ENCODE measurements around the gene PPP1R10.
A peak's percentile ranks its signal among the peaks of the same experiment; 100 is the strongest.

The PPP1R10 gene

GRCh38 chr6:30570263-30570662, 46.8 kb downstream of the PPP1R10 start:
- no peak overlapping the region for H3K4ac ChIP-seq (ENCODE audit: low read length)
- H3K27me3 ChIP-seq (ENCODE audit: control insufficient read depth in 3 of 3, insufficient read depth in 3 of 3, low read depth in 1 of 3, low read length in 3 of 3), result peaks cover 0 to 2% (median 0%) of the 10 kb centered on the region in 3 experiments
- no CpG with 5 or more reads among the region's 1 CpG for WGBS, 2 donors (ENCODE audit: extremely low coverage in 2 of 2, insufficient read length in 2 of 2, insufficient replicate concordance in 1 of 2)
- peaks cover 3 to 28% of the 10 kb centered on the region in 2 donors for H3K36me3 ChIP-seq (replicated peaks in 1 of 2; ENCODE audit: control insufficient read depth in 2 of 2, insufficient read depth in 2 of 2, low read length in 2 of 2)
- H3K4me1 ChIP-seq (ENCODE audit: control insufficient read depth in 2 of 2, insufficient read depth in 1 of 2, low read depth in 1 of 2, low read length in 2 of 2), result peaks cover 5 to 8% of the 10 kb centered on the region in 2 donors
- H4K91ac ChIP-seq (ENCODE audit: low read depth, low read length, poor library complexity), result no peak overlapping the region
- no peak overlapping the region for H4K8ac ChIP-seq (ENCODE audit: low read depth, low read length)
- H2BK5ac ChIP-seq (ENCODE audit: low read length), result no peak overlapping the region
- H3K79me1 ChIP-seq (ENCODE audit: low read depth, low read length), result peaks cover 2% of the 10 kb centered on the region
- no peak overlapping the region for H3K14ac ChIP-seq (ENCODE audit: low read length)
- H3K4me3 ChIP-seq (ENCODE audit: low read length in 2 of 2), result peak overlapping the region in 1 of 2 donors; percentile 63
- H3K18ac ChIP-seq (ENCODE audit: low read length), result no peak overlapping the region
- no peak overlapping the region for H3K4me2 ChIP-seq (ENCODE audit: insufficient read depth, low read length, poor library complexity, severe bottlenecking)
- H3K27ac ChIP-seq (replicated peaks; ENCODE audit: low read length), result no peak overlapping the region
- no peak overlapping the region for H2BK120ac ChIP-seq (ENCODE audit: low read depth, low read length)
- no peak overlapping the region for H2AK5ac ChIP-seq (ENCODE audit: low read depth, low read length)
- no peak overlapping the region for H2BK15ac ChIP-seq (ENCODE audit: low read length)
- DNase-seq (ENCODE audit: low spot score), result no peak
- H3K23ac ChIP-seq (ENCODE audit: low read depth, low read length, poor library complexity), result no peak overlapping the region
- H3K9ac ChIP-seq (ENCODE audit: low read depth, low read length, poor library complexity), result no peak overlapping the region
- no peak overlapping the region for H2BK12ac ChIP-seq (ENCODE audit: low read length)
- H2AFZ ChIP-seq (ENCODE audit: low read length), result peak overlapping the region; percentile 93
- no peaks in the 10 kb centered on the region for H3K9me3 ChIP-seq (replicated peaks in 1 of 2; ENCODE audit: control insufficient read depth in 2 of 2, insufficient read depth in 1 of 2, low read depth in 1 of 2, low read length in 2 of 2)

GRCh38 chr6:30568245-30568644, 48.8 kb downstream of the PPP1R10 start:
- Histone ChIP-seq H3K27me3 (ENCODE audit: control insufficient read depth in 3 of 3, insufficient read depth in 3 of 3, low read depth in 1 of 3, low read length in 3 of 3) (peaks cover 0 to 2% (median 0%) of the 10 kb centered on the region in 3 experiments), H3K4ac (ENCODE audit: low read length) (no peak overlapping the region)
- no CpG with 5 or more reads among the region's 3 CpGs for WGBS, 2 donors (ENCODE audit: extremely low coverage in 2 of 2, insufficient read length in 2 of 2, insufficient replicate concordance in 1 of 2)

GRCh38 chr6:30565772-30566171, 51.3 kb downstream of the PPP1R10 start:
- Histone ChIP-seq H2AK5ac (ENCODE audit: low read depth, low read length) (no peak overlapping the region), H3K27me3 (ENCODE audit: control insufficient read depth in 3 of 3, insufficient read depth in 3 of 3, low read depth in 1 of 3, low read length in 3 of 3) (peaks cover 0 to 2% (median 0%) of the 10 kb centered on the region in 3 experiments)

More at GRCh38 chr6:30568245-30568644, 48.8 kb downstream of the PPP1R10 start:
- Histone ChIP-seq H2BK5ac (ENCODE audit: low read length) (no peak overlapping the region), H3K36me3 (replicated peaks in 1 of 2; ENCODE audit: control insufficient read depth in 2 of 2, insufficient read depth in 2 of 2, low read length in 2 of 2) (peaks cover 0 to 19% of the 10 kb centered on the region in 2 donors), H3K14ac (ENCODE audit: low read length) (no peak overlapping the region), H3K27ac (replicated peaks; ENCODE audit: low read length) (no peak overlapping the region), H3K9me3 (replicated peaks in 1 of 2; ENCODE audit: control insufficient read depth in 2 of 2, insufficient read depth in 1 of 2, low read depth in 1 of 2, low read length in 2 of 2) (no peaks in the 10 kb centered on the region), H2BK12ac (ENCODE audit: low read length) (no peak overlapping the region), H3K4me3 (ENCODE audit: low read length in 2 of 2) (no peak overlapping the region), H2BK120ac (ENCODE audit: low read depth, low read length) (no peak overlapping the region), H2BK15ac (ENCODE audit: low read length) (no peak overlapping the region), H3K18ac (ENCODE audit: low read length) (no peak overlapping the region), H3K9ac (ENCODE audit: low read depth, low read length, poor library complexity) (no peak overlapping the region), H3K23ac (ENCODE audit: low read depth, low read length, poor library complexity) (no peak overlapping the region), H3K4me1 (ENCODE audit: control insufficient read depth in 2 of 2, insufficient read depth in 1 of 2, low read depth in 1 of 2, low read length in 2 of 2) (peaks cover 5 to 8% of the 10 kb centered on the region in 2 donors), H2AFZ (ENCODE audit: low read length) (no peak overlapping the region), H3K4me2 (ENCODE audit: insufficient read depth, low read length, poor library complexity, severe bottlenecking) (no peak overlapping the region), H2AK5ac (ENCODE audit: low read depth, low read length) (no peak overlapping the region), H4K8ac (ENCODE audit: low read depth, low read length) (no peak overlapping the region), H3K79me1 (ENCODE audit: low read depth, low read length) (peaks cover 2% of the 10 kb centered on the region), H4K91ac (ENCODE audit: low read depth, low read length, poor library complexity) (no peak overlapping the region)
- no peak for DNase-seq (ENCODE audit: low spot score)

GRCh38 chr6:30564114-30564513, 52.9 kb downstream of the PPP1R10 start:
- Histone ChIP-seq H2AFZ (ENCODE audit: low read length) (no peak overlapping the region), H3K4me2 (ENCODE audit: insufficient read depth, low read length, poor library complexity, severe bottlenecking) (no peak overlapping the region), H3K9ac (ENCODE audit: low read depth, low read length, poor library complexity) (no peak overlapping the region), H3K14ac (ENCODE audit: low read length) (no peak overlapping the region), H4K91ac (ENCODE audit: low read depth, low read length, poor library complexity) (no peak overlapping the region), H3K4me1 (ENCODE audit: control insufficient read depth in 2 of 2, insufficient read depth in 1 of 2, low read depth in 1 of 2, low read length in 2 of 2) (no peaks in the 10 kb centered on the region), H3K9me3 (replicated peaks in 1 of 2; ENCODE audit: control insufficient read depth in 2 of 2, insufficient read depth in 1 of 2, low read depth in 1 of 2, low read length in 2 of 2) (no peaks in the 10 kb centered on the region), H4K8ac (ENCODE audit: low read depth, low read length) (no peak overlapping the region), H3K4me3 (ENCODE audit: low read length in 2 of 2) (no peak overlapping the region), H2BK5ac (ENCODE audit: low read length) (no peak overlapping the region), H2BK15ac (ENCODE audit: low read length) (no peak overlapping the region), H3K79me1 (ENCODE audit: low read depth, low read length) (no peaks in the 10 kb centered on the region), H2BK120ac (ENCODE audit: low read depth, low read length) (no peak overlapping the region), H3K36me3 (replicated peaks in 1 of 2; ENCODE audit: control insufficient read depth in 2 of 2, insufficient read depth in 2 of 2, low read length in 2 of 2) (peaks cover 15 to 39% of the 10 kb centered on the region in 2 donors), H3K4ac (ENCODE audit: low read length) (no peak overlapping the region), H3K27me3 (ENCODE audit: control insufficient read depth in 3 of 3, insufficient read depth in 3 of 3, low read depth in 1 of 3, low read length in 3 of 3) (no peaks in the 10 kb centered on the region), H2BK12ac (ENCODE audit: low read length) (no peak overlapping the region), H3K23ac (ENCODE audit: low read depth, low read length, poor library complexity) (no peak overlapping the region), H2AK5ac (ENCODE audit: low read depth, low read length) (no peak overlapping the region), H3K18ac (ENCODE audit: low read length) (no peak overlapping the region), H3K27ac (replicated peaks; ENCODE audit: low read length) (no peak overlapping the region)
- no CpG with 5 or more reads among the region's 1 CpG for WGBS, 2 donors (ENCODE audit: extremely low coverage in 2 of 2, insufficient read length in 2 of 2, insufficient replicate concordance in 1 of 2)
- DNase-seq (ENCODE audit: low spot score), result no peak

More at GRCh38 chr6:30565772-30566171, 51.3 kb downstream of the PPP1R10 start:
- no peak overlapping the region for H2BK15ac ChIP-seq (ENCODE audit: low read length)
- no peak overlapping the region for H4K8ac ChIP-seq (ENCODE audit: low read depth, low read length)
- H3K9ac ChIP-seq (ENCODE audit: low read depth, low read length, poor library complexity), result no peak overlapping the region
- H3K27ac ChIP-seq (replicated peaks; ENCODE audit: low read length), result no peak overlapping the region
- no peak overlapping the region for H4K91ac ChIP-seq (ENCODE audit: low read depth, low read length, poor library complexity)
- no peak overlapping the region for H2BK5ac ChIP-seq (ENCODE audit: low read length)
- no peak overlapping the region for H2AFZ ChIP-seq (ENCODE audit: low read length)
- no peak overlapping the region for H3K14ac ChIP-seq (ENCODE audit: low read length)
- no peak overlapping the region for H3K4me2 ChIP-seq (ENCODE audit: insufficient read depth, low read length, poor library complexity, severe bottlenecking)
- H2BK12ac ChIP-seq (ENCODE audit: low read length), result no peak overlapping the region
- no peak overlapping the region for H3K4me3 ChIP-seq (ENCODE audit: low read length in 2 of 2)
- H3K23ac ChIP-seq (ENCODE audit: low read depth, low read length, poor library complexity), result no peak overlapping the region
- DNase-seq (ENCODE audit: low spot score), result no peak
- H2BK120ac ChIP-seq (ENCODE audit: low read depth, low read length), result no peak overlapping the region
- peaks cover 15 to 31% of the 10 kb centered on the region in 2 donors for H3K36me3 ChIP-seq (replicated peaks in 1 of 2; ENCODE audit: control insufficient read depth in 2 of 2, insufficient read depth in 2 of 2, low read length in 2 of 2)
- no peaks in the 10 kb centered on the region for H3K9me3 ChIP-seq (replicated peaks in 1 of 2; ENCODE audit: control insufficient read depth in 2 of 2, insufficient read depth in 1 of 2, low read depth in 1 of 2, low read length in 2 of 2)
- H3K18ac ChIP-seq (ENCODE audit: low read length), result no peak overlapping the region
- no peaks in the 10 kb centered on the region for H3K79me1 ChIP-seq (ENCODE audit: low read depth, low read length)
- no peak overlapping the region for H3K4ac ChIP-seq (ENCODE audit: low read length)
- peaks cover under 1 to 2% of the 10 kb centered on the region in 2 donors for H3K4me1 ChIP-seq (ENCODE audit: control insufficient read depth in 2 of 2, insufficient read depth in 1 of 2, low read depth in 1 of 2, low read length in 2 of 2)

Measured in neuronal stem cell (in vitro differentiated cells).